Common myeloid progenitor, CD34-positive (primary cell): Measurements from ENCODE around the gene SWAP70.

Experiments
- CTCF ChIA-PET: fragments of 350-600 bp; sonication (Branson Sonifier 250); formaldehyde crosslinking; loops from one replicate; lab custom pipeline; 2021; ENCODE audit warnings: antibody characterized with exemption; lab: Charles Lee
- POLR2A ChIA-PET: fragments of 350-600 bp; sonication (Branson Sonifier 250); formaldehyde crosslinking; loops from one replicate; lab custom pipeline; 2021; ENCODE audit warnings: antibody characterized with exemption; lab: Charles Lee
- DNase-seq, 3 donors: peaks; one replicate each; pipeline versions ENCODE4 v3.0.0 to v3.0.0-alpha.2; 2013
- H3K27ac ChIP-seq, 2 experiments: 1 replicate in 1 of 2; 2 replicates in 1 of 2; pipeline ENCODE4 v1.7.0; 2013; ENCODE audit warnings: inconsistent platforms in 2 of 2, low read length in 2 of 2, mild to moderate bottlenecking in 2 of 2, low read depth in 1 of 2, moderate library complexity in 1 of 2; ENCODE audit not compliant: severe bottlenecking in 2 of 2, insufficient read depth in 1 of 2, poor library complexity in 1 of 2
- H3K27me3 ChIP-seq, 5 experiments: replicated peaks in 2 of 5; 1 replicate in 3 of 5; 2 replicates in 2 of 5; pipeline versions ENCODE4 v1.6.1 to v1.7.0; 2013; ENCODE audit warnings: low read length in 4 of 5, mild to moderate bottlenecking in 2 of 5, moderate library complexity in 2 of 5, inconsistent platforms in 1 of 5; ENCODE audit not compliant: insufficient read depth in 5 of 5, control insufficient read depth in 4 of 5
- H3K36me3 ChIP-seq, 4 experiments: 1 replicate in 2 of 4; 2 replicates in 2 of 4; pipeline versions ENCODE4 v1.6.1 to v1.7.0; 2013; ENCODE audit warnings: low read length in 3 of 4, control low read depth in 1 of 4, mild to moderate bottlenecking in 1 of 4; ENCODE audit not compliant: control insufficient read depth in 4 of 4, insufficient read depth in 4 of 4
- H3K4me1 ChIP-seq, 4 experiments: 1 replicate in 3 of 4; 2 replicates in 1 of 4; pipeline versions ENCODE4 v1.6.1 to v1.7.1; 2013; ENCODE audit warnings: low read length in 3 of 4, mild to moderate bottlenecking in 3 of 4, control low read depth in 1 of 4, inconsistent platforms in 1 of 4, moderate library complexity in 1 of 4; ENCODE audit not compliant: control insufficient read depth in 4 of 4, insufficient read depth in 4 of 4; ENCODE audit errors: control extremely low read depth in 1 of 4
- H3K4me3 ChIP-seq, 7 experiments: 1 replicate in 4 of 7; 2 replicates in 3 of 7; pipeline versions ENCODE4 v1.5.1 to v1.7.0; 2013; ENCODE audit warnings: mild to moderate bottlenecking in 7 of 7, low read length in 6 of 7, moderate library complexity in 6 of 7, inconsistent platforms in 2 of 7, low read depth in 2 of 7, control low read depth in 1 of 7; ENCODE audit not compliant: insufficient read depth in 4 of 7, control insufficient read depth in 1 of 7; ENCODE audit errors: extremely low read depth in 1 of 7
- H3K9me3 ChIP-seq, 5 experiments: 1 replicate in 4 of 5; 2 replicates in 1 of 5; pipeline versions ENCODE4 v1.6.1 to v1.7.1; 2013; ENCODE audit warnings: low read length in 4 of 5, mild to moderate bottlenecking in 2 of 5, inconsistent platforms in 1 of 5, low read depth in 1 of 5, moderate library complexity in 1 of 5; ENCODE audit not compliant: control insufficient read depth in 4 of 5, insufficient read depth in 2 of 5; ENCODE audit errors: control extremely low read depth in 1 of 5
- WGBS: methylation state at CpG from one replicate; pipeline ENCODE4 v1.1.5; 2013; ENCODE audit not compliant: insufficient coverage; 5-methylcytosine and 5-hydroxymethylcytosine counted together

SWAP70 gene

GRCh38 chr11:9777525-9777924 is 113.6 kb downstream of the SWAP70 start:
- ChIA-PET POLR2A (no interaction called here), CTCF (no interaction called here)
- no peak overlapping the region for H3K4me3 ChIP-seq
- no peaks in the 10 kb centered on the region for H3K4me1 ChIP-seq
- H3K36me3 ChIP-seq = peaks cover 6 to 40% (median 16%) of the 10 kb centered on the region in 4 experiments
- no peak overlapping the region for H3K27ac ChIP-seq
- H3K9me3 ChIP-seq = no peaks in the 10 kb centered on the region
- no peaks in the 10 kb centered on the region for H3K27me3 ChIP-seq
- WGBS = 97% methylated on average over 3 of the region's 5 CpGs
- DNase-seq = no peak

- H3K4me1 ChIP-seq = no peaks in the 10 kb centered on the region
- CTCF ChIA-PET = no interaction called here
- no peak overlapping the region for H3K4me3 ChIP-seq
- 95% methylated on average over 2 of the region's 4 CpGs for WGBS
- no peaks in the 10 kb centered on the region for H3K9me3 ChIP-seq
- POLR2A ChIA-PET = no interaction called here
- DNase-seq = no peak
- H3K27me3 ChIP-seq = no peaks in the 10 kb centered on the region
- no peak overlapping the region for H3K27ac ChIP-seq
- peaks cover 6 to 61% (median 23%) of the 10 kb centered on the region in 4 experiments for H3K36me3 ChIP-seq
Observed at GRCh38 chr11:9780929-9781328, 117.1 kb downstream of the SWAP70 start.

GRCh38 chr11:9783986-9784385 is 120.1 kb downstream of the SWAP70 start:
- CTCF ChIA-PET = no interaction called here

GRCh38 chr11:9784602-9785315 is 120.9 kb downstream of the SWAP70 start:
- Histone ChIP-seq H3K36me3 (peaks cover 5 to 50% (median 31%) of the 10 kb centered on the region in 4 experiments), H3K4me1 (peaks cover 0 to 11% (median 6%) of the 10 kb centered on the region in 4 experiments), H3K9me3 (no peaks in the 10 kb centered on the region), H3K4me3 (no peak overlapping the region), H3K27me3 (peaks cover 0 to 2% (median 0%) of the 10 kb centered on the region in 5 experiments), H3K27ac (no peak overlapping the region)
- WGBS = 93% methylated on average over 3 of the region's 6 CpGs
- peak in 1 of 3 donors; percentile 52 for DNase-seq
- ChIA-PET CTCF (interaction anchor here (0.6 kb wide), 1 partner anchor 20 kb away, joined by 3 read pairs; no protein-coding TSS in a partner anchor), POLR2A (no interaction called here)

More at GRCh38 chr11:9783986-9784385, 120.1 kb downstream of the SWAP70 start:
- DNase-seq = no peak
- POLR2A ChIA-PET = no interaction called here
- no peak overlapping the region for H3K27ac ChIP-seq
- H3K36me3 ChIP-seq = peaks cover 5 to 55% (median 31%) of the 10 kb centered on the region in 4 experiments
- no peaks in the 10 kb centered on the region for H3K27me3 ChIP-seq
- H3K9me3 ChIP-seq = no peaks in the 10 kb centered on the region
- peaks cover 0 to 10% (median 6%) of the 10 kb centered on the region in 4 experiments for H3K4me1 ChIP-seq
- WGBS = 100% methylated on average over 1 of the region's 2 CpGs
- no peak overlapping the region for H3K4me3 ChIP-seq

GRCh38 chr11:9787260-9787659 is 123.4 kb downstream of the SWAP70 start:
- H3K4me3 ChIP-seq = no peak overlapping the region
- H3K4me1 ChIP-seq = peaks cover 0 to 13% (median 6%) of the 10 kb centered on the region in 4 experiments
- H3K27me3 ChIP-seq = peaks cover 0 to 3% (median 0%) of the 10 kb centered on the region in 5 experiments
- ChIA-PET CTCF (interaction anchor here (1.1 kb wide), 1 partner anchor 29 kb away, joined by 4 read pairs; no protein-coding TSS in a partner anchor), POLR2A (no interaction called here)
- H3K27ac ChIP-seq = no peak overlapping the region
- no peaks in the 10 kb centered on the region for H3K9me3 ChIP-seq
- WGBS = 96% methylated on average over 3 of the region's 5 CpGs
- peaks cover 7 to 31% (median 20%) of the 10 kb centered on the region in 4 experiments for H3K36me3 ChIP-seq
- DNase-seq = no peak

GRCh38 chr11:9787981-9788521 is 124.2 kb downstream of the SWAP70 start:
- Histone ChIP-seq H3K4me3 (no peak overlapping the region), H3K27ac (no peak overlapping the region), H3K27me3 (peaks cover 0 to 3% (median 0%) of the 10 kb centered on the region in 5 experiments), H3K36me3 (peaks cover 9 to 31% (median 19%) of the 10 kb centered on the region in 4 experiments), H3K9me3 (no peaks in the 10 kb centered on the region), H3K4me1 (peaks cover 0 to 13% (median 6%) of the 10 kb centered on the region in 4 experiments)
- ChIA-PET CTCF (interaction anchor here (1.2 kb wide), 2 partner anchors 20 to 58 kb away, joined by 3 to 4 read pairs; no protein-coding TSS in a partner anchor), POLR2A (interaction anchor here (0.6 to 0.7 kb wide), 3 partner anchors 11 to 18 kb away, joined by 3 to 5 read pairs (median 4); no protein-coding TSS in a partner anchor)
- DNase-seq = peak; percentile 52 to 69 (median 60)
- WGBS = 60% methylated on average over 2 of the region's 3 CpGs

GRCh38 chr11:9789910-9790309 is 126.0 kb downstream of the SWAP70 start:
- POLR2A ChIA-PET = no interaction called here
- 100% methylated on average over 1 of the region's 3 CpGs for WGBS
- no peak overlapping the region for H3K27ac ChIP-seq
- H3K4me1 ChIP-seq = peaks cover 0 to 13% (median 6%) of the 10 kb centered on the region in 4 experiments
- H3K9me3 ChIP-seq = no peaks in the 10 kb centered on the region
- peaks cover 6 to 22% (median 12%) of the 10 kb centered on the region in 4 experiments for H3K36me3 ChIP-seq
- peaks cover 0 to 3% (median 0%) of the 10 kb centered on the region in 5 experiments for H3K27me3 ChIP-seq
- DNase-seq = peak in 1 of 3 donors; percentile 6
- CTCF ChIA-PET = no interaction called here
- H3K4me3 ChIP-seq = no peak overlapping the region
